ENCODE results near the gene CDC16.
"Not testable (repeated sequence)": the region's sequence is repeated elsewhere in the genome, so short reads cannot be mapped to it uniquely, and the experiment has no call there.

CDC16 gene

GRCh38 chr13:114228176-114228575, 6.5 kb upstream of the CDC16 start:
- no peak for DNase-seq (ENCODE audit: low spot score)

GRCh38 chr13:114229506-114229905, 5.2 kb upstream of the CDC16 start:
- DNase-seq (ENCODE audit: low spot score), result no peak

GRCh38 chr13:114230117-114230516, 4.6 kb upstream of the CDC16 start:
- no peak for DNase-seq (ENCODE audit: low spot score)

GRCh38 chr13:114230575-114230974, 4.1 kb upstream of the CDC16 start:
- no peak for DNase-seq (ENCODE audit: low spot score)

GRCh38 chr13:114231886-114232285, 2.8 kb upstream of the CDC16 start:
- no peak for DNase-seq (ENCODE audit: low spot score)

GRCh38 chr13:114234266-114234644, 442 bp upstream of the CDC16 start:
- DNase-seq (ENCODE audit: low spot score), result no peak

GRCh38 chr13:114235697-114236096, 1.0 kb downstream of the CDC16 start:
- no peak for DNase-seq (ENCODE audit: low spot score)

- no peak for DNase-seq (ENCODE audit: low spot score)
Measured at GRCh38 chr13:114236227-114236626, 1.5 kb downstream of the CDC16 start.

GRCh38 chr13:114237415-114238112, 2.9 kb downstream of the CDC16 start:
- DNase-seq (ENCODE audit: low spot score), result no peak

GRCh38 chr13:114241918-114242317, 7.2 kb downstream of the CDC16 start:
- DNase-seq (ENCODE audit: low spot score), result no peak

- DNase-seq (ENCODE audit: low spot score), result no peak
Measured at GRCh38 chr13:114243971-114244370, 9.3 kb downstream of the CDC16 start.

GRCh38 chr13:114244637-114245036, 9.9 kb downstream of the CDC16 start:
- DNase-seq (ENCODE audit: low spot score), result no peak

GRCh38 chr13:114248011-114248410, 13.3 kb downstream of the CDC16 start:
- no peak for DNase-seq (ENCODE audit: low spot score)

GRCh38 chr13:114249077-114249476, 14.4 kb downstream of the CDC16 start:
- DNase-seq (ENCODE audit: low spot score), result no peak

- not testable (repeated sequence) for DNase-seq (ENCODE audit: low spot score)
Measured at GRCh38 chr13:114251639-114252440, 17.1 kb downstream of the CDC16 start.

- no peak for DNase-seq (ENCODE audit: low spot score)
Measured at GRCh38 chr13:114256547-114256946, 21.9 kb downstream of the CDC16 start.

GRCh38 chr13:114257014-114257413, 22.3 kb downstream of the CDC16 start:
- DNase-seq (ENCODE audit: low spot score), result no peak

GRCh38 chr13:114258589-114258988, 23.9 kb downstream of the CDC16 start:
- DNase-seq (ENCODE audit: low spot score), result no peak

GRCh38 chr13:114259374-114259773, 24.7 kb downstream of the CDC16 start:
- DNase-seq (ENCODE audit: low spot score), result no peak

- no peak for DNase-seq (ENCODE audit: low spot score)
Measured at GRCh38 chr13:114259974-114260373, 25.3 kb downstream of the CDC16 start.

- DNase-seq (ENCODE audit: low spot score), result no peak
Measured at GRCh38 chr13:114260814-114261213, 26.1 kb downstream of the CDC16 start.

GRCh38 chr13:114261328-114261965, 26.8 kb downstream of the CDC16 start:
- DNase-seq (ENCODE audit: low spot score), result no peak

- DNase-seq (ENCODE audit: low spot score), result no peak
Measured at GRCh38 chr13:114263578-114263977, 28.9 kb downstream of the CDC16 start.

Data from hepatic stellate cell (primary cell).